Prostate gland (tissue), 2 donors: ENCODE results near the gene NR3C1.

Experiments
- POLR2A ChIP-seq: fragments of 450-650 bp; IDR thresholded peaks from one replicate; pipeline ENCODE4 v1.6.1; 2016; ENCODE audit warnings: antibody characterized with exemption, mild to moderate bottlenecking
- POLR2AphosphoS5 ChIP-seq: sonication (generic); formaldehyde crosslinking; IDR thresholded peaks from one replicate; pipeline ENCODE4 v1.6.1; 2017; ENCODE audit warnings: antibody characterized with exemption
- TF ChIP-seq, protein P1 (sequence below), 4 experiments: fragments of 200-600 bp in 2 of 4; fragments of 450-650 bp in 2 of 4; sonication (generic) in 2 of 4; IDR thresholded peaks; 1 replicate in 3 of 4; 2 replicates in 1 of 4; pipeline ENCODE4 v1.5.1; 2016 to 2019; ENCODE audit warnings: antibody characterized with exemption in 4 of 4, mild to moderate bottlenecking in 2 of 4, moderate library complexity in 2 of 4

GRCh38 chr5:143341807-143342570, 61.5 kb downstream of the NR3C1 start:
- TF ChIP-seq, protein P1, sequence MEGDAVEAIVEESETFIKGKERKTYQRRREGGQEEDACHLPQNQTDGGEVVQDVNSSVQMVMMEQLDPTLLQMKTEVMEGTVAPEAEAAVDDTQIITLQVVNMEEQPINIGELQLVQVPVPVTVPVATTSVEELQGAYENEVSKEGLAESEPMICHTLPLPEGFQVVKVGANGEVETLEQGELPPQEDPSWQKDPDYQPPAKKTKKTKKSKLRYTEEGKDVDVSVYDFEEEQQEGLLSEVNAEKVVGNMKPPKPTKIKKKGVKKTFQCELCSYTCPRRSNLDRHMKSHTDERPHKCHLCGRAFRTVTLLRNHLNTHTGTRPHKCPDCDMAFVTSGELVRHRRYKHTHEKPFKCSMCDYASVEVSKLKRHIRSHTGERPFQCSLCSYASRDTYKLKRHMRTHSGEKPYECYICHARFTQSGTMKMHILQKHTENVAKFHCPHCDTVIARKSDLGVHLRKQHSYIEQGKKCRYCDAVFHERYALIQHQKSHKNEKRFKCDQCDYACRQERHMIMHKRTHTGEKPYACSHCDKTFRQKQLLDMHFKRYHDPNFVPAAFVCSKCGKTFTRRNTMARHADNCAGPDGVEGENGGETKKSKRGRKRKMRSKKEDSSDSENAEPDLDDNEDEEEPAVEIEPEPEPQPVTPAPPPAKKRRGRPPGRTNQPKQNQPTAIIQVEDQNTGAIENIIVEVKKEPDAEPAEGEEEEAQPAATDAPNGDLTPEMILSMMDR (IDR thresholded peaks at IDR 0.05) = no peak
- TF ChIP-seq POLR2A (no peak), POLR2AphosphoS5 (no peak)
